ENCODE results near the gene DUSP2.

- TF ChIP-seq CTCF (IDR thresholded peaks at IDR 0.05; ENCODE audit: low read depth, low read length) = no peak
- TF ChIP-seq MYC (IDR thresholded peaks at IDR 0.05; ENCODE audit: low read depth, low read length) = no peak
Measured at GRCh38 chr2:96098900-96099590, 46.2 kb downstream of the DUSP2 start.
